ENCODE results near the gene ATP5F1C.

ATP5F1C gene

GRCh38 chr10:7853226-7853842, 65.4 kb downstream of the ATP5F1C start:
- no peak for DNase-seq

GRCh38 chr10:7853890-7854289, 65.9 kb downstream of the ATP5F1C start:
- no peak for DNase-seq

- DNase-seq = no peak
These were observed 67.2 kb downstream of the ATP5F1C start for GRCh38 chr10:7855205-7855604.

- DNase-seq = no peak
These were observed 68.7 kb downstream of the ATP5F1C start for GRCh38 chr10:7856678-7857077.

GRCh38 chr10:7857262-7857661, 69.3 kb downstream of the ATP5F1C start:
- DNase-seq = no peak

Measured in NCI-H1436 treated with DMSO at 0.1 percent for 48 hours (cell line).